ENCODE results near the gene PAXIP1. TPM values are rescaled to one million over a fixed set of nuclear protein-coding genes. Genes with fewer than 3 reads are reported as not detected.

Gene PAXIP1, protein sequence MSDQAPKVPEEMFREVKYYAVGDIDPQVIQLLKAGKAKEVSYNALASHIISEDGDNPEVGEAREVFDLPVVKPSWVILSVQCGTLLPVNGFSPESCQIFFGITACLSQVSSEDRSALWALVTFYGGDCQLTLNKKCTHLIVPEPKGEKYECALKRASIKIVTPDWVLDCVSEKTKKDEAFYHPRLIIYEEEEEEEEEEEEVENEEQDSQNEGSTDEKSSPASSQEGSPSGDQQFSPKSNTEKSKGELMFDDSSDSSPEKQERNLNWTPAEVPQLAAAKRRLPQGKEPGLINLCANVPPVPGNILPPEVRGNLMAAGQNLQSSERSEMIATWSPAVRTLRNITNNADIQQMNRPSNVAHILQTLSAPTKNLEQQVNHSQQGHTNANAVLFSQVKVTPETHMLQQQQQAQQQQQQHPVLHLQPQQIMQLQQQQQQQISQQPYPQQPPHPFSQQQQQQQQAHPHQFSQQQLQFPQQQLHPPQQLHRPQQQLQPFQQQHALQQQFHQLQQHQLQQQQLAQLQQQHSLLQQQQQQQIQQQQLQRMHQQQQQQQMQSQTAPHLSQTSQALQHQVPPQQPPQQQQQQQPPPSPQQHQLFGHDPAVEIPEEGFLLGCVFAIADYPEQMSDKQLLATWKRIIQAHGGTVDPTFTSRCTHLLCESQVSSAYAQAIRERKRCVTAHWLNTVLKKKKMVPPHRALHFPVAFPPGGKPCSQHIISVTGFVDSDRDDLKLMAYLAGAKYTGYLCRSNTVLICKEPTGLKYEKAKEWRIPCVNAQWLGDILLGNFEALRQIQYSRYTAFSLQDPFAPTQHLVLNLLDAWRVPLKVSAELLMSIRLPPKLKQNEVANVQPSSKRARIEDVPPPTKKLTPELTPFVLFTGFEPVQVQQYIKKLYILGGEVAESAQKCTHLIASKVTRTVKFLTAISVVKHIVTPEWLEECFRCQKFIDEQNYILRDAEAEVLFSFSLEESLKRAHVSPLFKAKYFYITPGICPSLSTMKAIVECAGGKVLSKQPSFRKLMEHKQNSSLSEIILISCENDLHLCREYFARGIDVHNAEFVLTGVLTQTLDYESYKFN
- 16.7 TPM for total RNA-seq

- intact Hi-C loops (cut with DNase I): loop anchor here (5.0 kb wide), 1 partner anchor 76 kb away; no protein-coding TSS in a partner anchor
- TF ChIP-seq POLR2AphosphoS5 (IDR thresholded peaks at IDR 0.05; ENCODE audit: insufficient read depth in 1 of 2, low read depth in 1 of 2) (no peak), CTCF (IDR thresholded peaks at IDR 0.05) (no peak), POLR2A (IDR thresholded peaks at IDR 0.05) (no peak)
- H3K4me3 ChIP-seq: peak within 1 kb of the TSS; percentile 62 to 96
- peak within 1 kb of the TSS; percentile 93 for H3K27ac ChIP-seq
- H3K4me1 ChIP-seq: peaks cover 28% of the 10 kb centered on the region
- peaks cover 0 to 6% of the 10 kb centered on the region in 2 donors for H3K36me3 ChIP-seq
- DNase-seq (ENCODE audit: extremely low spot score in 2 of 2): no peak
- no peaks in the 10 kb centered on the region for H3K27me3 ChIP-seq
- no peaks in the 10 kb centered on the region for H3K9me3 ChIP-seq
These were observed at the start of gene PAXIP1 for GRCh38 chr7:155003092-155003375. TSS of gene PAXIP1 (minus strand) at chr7:155003124. CDS start at chr7:155002929, 195 bp downstream.

DNA sequence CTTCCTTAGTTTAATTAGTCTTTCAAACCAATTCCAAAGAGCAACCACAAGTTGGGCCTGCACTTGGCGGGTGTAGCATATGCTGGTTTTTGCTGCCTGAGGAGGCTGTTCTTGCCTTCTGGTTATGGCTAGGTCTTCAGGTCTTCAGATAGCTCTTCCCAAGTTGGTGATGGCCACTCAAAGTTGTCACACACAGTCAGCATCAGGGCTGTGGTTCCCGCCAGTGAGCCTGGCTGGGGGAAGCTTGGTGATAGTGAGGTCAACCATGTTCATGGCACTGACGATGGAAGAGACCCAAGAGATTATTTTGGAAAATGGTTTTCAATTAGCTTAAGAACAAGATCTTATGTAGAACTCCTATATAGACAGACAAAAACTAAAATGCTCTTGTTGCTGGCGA, 48.4 kb upstream of the PAXIP1 start:
- no peaks in the 10 kb centered on the region for H3K4me1 ChIP-seq
- H3K9me3 ChIP-seq: no peaks in the 10 kb centered on the region
- intact Hi-C loops (cut with DNase I): no loop called here
- no peak for TF ChIP-seq CTCF (IDR thresholded peaks at IDR 0.05)
- TF ChIP-seq POLR2A (IDR thresholded peaks at IDR 0.05): no peak
- no peak for TF ChIP-seq POLR2AphosphoS5 (IDR thresholded peaks at IDR 0.05; ENCODE audit: insufficient read depth in 1 of 2, low read depth in 1 of 2)
- H3K27me3 ChIP-seq: no peaks in the 10 kb centered on the region
- no peak for DNase-seq (ENCODE audit: extremely low spot score in 2 of 2)
- H3K4me3 ChIP-seq: no peak overlapping the region
- H3K27ac ChIP-seq: no peak overlapping the region
- no peaks in the 10 kb centered on the region for H3K36me3 ChIP-seq

DNA sequence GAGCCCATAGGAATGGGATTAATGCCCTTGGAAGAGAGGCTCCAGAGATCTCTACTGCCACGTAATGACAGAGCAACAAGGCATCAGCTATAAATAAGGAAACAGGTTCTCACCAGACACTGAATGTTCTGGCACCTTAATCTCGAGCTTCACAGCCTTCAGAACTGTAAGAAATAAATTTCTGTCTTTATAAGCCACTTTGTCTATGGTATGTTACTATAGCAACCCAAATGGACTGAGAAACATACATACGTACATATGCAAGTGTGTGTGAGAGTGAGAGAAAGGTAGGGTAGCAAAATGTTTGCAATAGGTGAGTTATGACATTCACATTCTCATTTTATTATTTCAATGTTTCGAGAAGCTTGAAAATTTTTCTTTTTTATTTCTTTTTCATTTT, 45.1 kb upstream of the PAXIP1 start:
- TF ChIP-seq POLR2AphosphoS5 (IDR thresholded peaks at IDR 0.05; ENCODE audit: insufficient read depth in 1 of 2, low read depth in 1 of 2) (no peak), POLR2A (IDR thresholded peaks at IDR 0.05) (no peak), CTCF (IDR thresholded peaks at IDR 0.05) (no peak)
- Histone ChIP-seq H3K4me1 (no peaks in the 10 kb centered on the region), H3K9me3 (no peaks in the 10 kb centered on the region), H3K4me3 (no peak overlapping the region), H3K27me3 (no peaks in the 10 kb centered on the region), H3K27ac (no peak overlapping the region), H3K36me3 (no peaks in the 10 kb centered on the region)
- intact Hi-C loops (cut with DNase I): no loop called here
- no peak for DNase-seq (ENCODE audit: extremely low spot score in 2 of 2)

GRCh38 chr7:155043756-155044155, 40.8 kb upstream of the PAXIP1 start:
- Histone ChIP-seq H3K4me3 (no peak overlapping the region), H3K36me3 (no peaks in the 10 kb centered on the region), H3K4me1 (no peaks in the 10 kb centered on the region), H3K27me3 (no peaks in the 10 kb centered on the region), H3K27ac (no peak overlapping the region), H3K9me3 (no peaks in the 10 kb centered on the region)
- no peak for DNase-seq (ENCODE audit: extremely low spot score in 2 of 2)
- intact Hi-C loops (cut with DNase I): no loop called here
- TF ChIP-seq CTCF (IDR thresholded peaks at IDR 0.05): no peak
- no peak for TF ChIP-seq POLR2AphosphoS5 (IDR thresholded peaks at IDR 0.05; ENCODE audit: insufficient read depth in 1 of 2, low read depth in 1 of 2)
- TF ChIP-seq POLR2A (IDR thresholded peaks at IDR 0.05): no peak

Data from vagina (tissue), 2 donors.